VCaP (cell line): Measurements from ENCODE around the gene DENND4A.

ENCODE experiments used
- H3K27ac ChIP-seq: fragments of 450-650 bp; 2 replicates; pipeline ENCODE4 v1.5.1; 2017
- CTCF ChIP-seq: fragments of 450-650 bp; conservative IDR thresholded peaks from 2 replicates; pipeline ENCODE4 v1.5.1; 2017; ENCODE audit warnings: mild to moderate bottlenecking, moderate library complexity

The DENND4A gene

GRCh38 chr15:65634356-65634755 is 157.7 kb downstream of the DENND4A start:
- no peak overlapping the region for H3K27ac ChIP-seq
- TF ChIP-seq CTCF = no peak

GRCh38 chr15:65633752-65634151 is 158.3 kb downstream of the DENND4A start:
- TF ChIP-seq CTCF = no peak
- no peak overlapping the region for H3K27ac ChIP-seq

- TF ChIP-seq CTCF = no peak
- no peak overlapping the region for H3K27ac ChIP-seq
Observed at GRCh38 chr15:65632780-65633375, 159.2 kb downstream of the DENND4A start.

- no peak for TF ChIP-seq CTCF
- no peak overlapping the region for H3K27ac ChIP-seq
Observed at GRCh38 chr15:65631503-65631902, 160.6 kb downstream of the DENND4A start.

- H3K27ac ChIP-seq = peak overlapping the region; percentile 73
- no peak for TF ChIP-seq CTCF
Observed at GRCh38 chr15:65630760-65631159, 161.3 kb downstream of the DENND4A start.

- no peak for TF ChIP-seq CTCF
- peak overlapping the region; percentile 73 for H3K27ac ChIP-seq
Observed at GRCh38 chr15:65629548-65629947, 162.5 kb downstream of the DENND4A start.

- TF ChIP-seq CTCF = no peak
- H3K27ac ChIP-seq = no peak overlapping the region
Observed at GRCh38 chr15:65626856-65627255, 165.2 kb downstream of the DENND4A start.
